GM10266 (cell line): ENCODE measurements around the gene ESPN.
"Not testable (repeated sequence)": the region's sequence is repeated elsewhere in the genome, so short reads cannot be mapped to it uniquely, and the experiment has no call there.

Experiments used
- DNase-seq: peaks from one replicate; pipeline ENCODE4 v3.0.0; 2012; ENCODE audit errors: extremely low spot score
- CTCF ChIP-seq: IDR thresholded peaks from 2 replicates; pipeline ENCODE4 v1.5.1; 2012; ENCODE audit warnings: mild to moderate bottlenecking, low read depth; ENCODE audit not compliant: control insufficient read depth, insufficient read depth; ENCODE audit errors: missing control alignments

The ESPN gene

GRCh38 chr1:6423321-6423999 lies 1.1 kb upstream of the ESPN start:
- peak; percentile 89 for DNase-seq
- TF ChIP-seq CTCF: peak; percentile 84

GRCh38 chr1:6424000-6424565 lies 493 bp upstream of the ESPN start:
- no peak for TF ChIP-seq CTCF
- peak; percentile 53 for DNase-seq

- DNase-seq: no peak
- no peak for TF ChIP-seq CTCF
Measured at GRCh38 chr1:6425658-6426057, 1.1 kb downstream of the ESPN start.

GRCh38 chr1:6426277-6426971 lies 1.8 kb downstream of the ESPN start:
- TF ChIP-seq CTCF: no peak
- no peak for DNase-seq

GRCh38 chr1:6426972-6427350 lies 2.4 kb downstream of the ESPN start:
- no peak for DNase-seq
- TF ChIP-seq CTCF: no peak

GRCh38 chr1:6427441-6428390 lies 3.1 kb downstream of the ESPN start:
- DNase-seq: no peak
- no peak for TF ChIP-seq CTCF

- not testable (repeated sequence) for DNase-seq
Measured at GRCh38 chr1:6428453-6428852, 3.9 kb downstream of the ESPN start.

- not testable (repeated sequence) for DNase-seq
Measured at GRCh38 chr1:6429660-6430411, 5.3 kb downstream of the ESPN start.

GRCh38 chr1:6431645-6432579 lies 7.3 kb downstream of the ESPN start:
- DNase-seq: not testable (repeated sequence)
